Neutrophil (primary cell): ENCODE measurements around the gene LPAR4.
"Not testable (repeated sequence)": the region's sequence is repeated elsewhere in the genome, so short reads cannot be mapped to it uniquely, and the experiment has no call there.

Experiments
- H3K27ac ChIP-seq: fragments of 200-600 bp; sonication (generic); 2 replicates; pipeline ENCODE4 v1.5.1; 2016; ENCODE audit warnings: mild to moderate bottlenecking, moderate library complexity
- H3K27me3 ChIP-seq: fragments of 200-600 bp; sonication (generic); 2 replicates; pipeline ENCODE4 v1.6.0; 2016; ENCODE audit warnings: mild to moderate bottlenecking
- H3K36me3 ChIP-seq: fragments of 200-600 bp; sonication (generic); 2 replicates; pipeline ENCODE4 v1.5.1; 2017
- H3K4me1 ChIP-seq, 2 experiments: fragments of 200-600 bp in 1 of 2; sonication (generic) in 1 of 2; 1 replicate in 1 of 2; 2 replicates in 1 of 2; pipeline versions ENCODE4 v1.5.1 to v1.6.1; 2013 to 2016; ENCODE audit warnings: low read depth in 1 of 2, low read length in 1 of 2, mild to moderate bottlenecking in 1 of 2, moderate library complexity in 1 of 2; ENCODE audit not compliant: control insufficient read depth in 1 of 2, insufficient read depth in 1 of 2
- H3K4me3 ChIP-seq, 2 experiments: fragments of 200-600 bp in 1 of 2; sonication (generic) in 1 of 2; 1 replicate in 1 of 2; 2 replicates in 1 of 2; pipeline ENCODE4 v1.5.1; 2013 to 2016; ENCODE audit warnings: low read depth in 1 of 2, low read length in 1 of 2, mild to moderate bottlenecking in 1 of 2, moderate library complexity in 1 of 2
- H3K9me3 ChIP-seq: fragments of 200-600 bp; sonication (generic); 2 replicates; pipeline ENCODE4 v1.5.1; 2016
- TF ChIP-seq, protein P1 (sequence below): fragments of 200-600 bp; sonication (generic); IDR thresholded peaks from 2 replicates; pipeline ENCODE4 v1.5.1; 2016; ENCODE audit warnings: antibody characterized with exemption

Gene LPAR4

GRCh38 chrX:78800694-78801093 is 53.2 kb downstream of the LPAR4 start:
- Histone ChIP-seq H3K9me3 (no peaks in the 10 kb centered on the region), H3K4me3 (no peak overlapping the region), H3K4me1 (peaks cover 28 to 37% of the 10 kb centered on the region in 2 experiments), H3K27ac (no peak overlapping the region), H3K36me3 (no peaks in the 10 kb centered on the region), H3K27me3 (no peaks in the 10 kb centered on the region)
- TF ChIP-seq, protein P1, sequence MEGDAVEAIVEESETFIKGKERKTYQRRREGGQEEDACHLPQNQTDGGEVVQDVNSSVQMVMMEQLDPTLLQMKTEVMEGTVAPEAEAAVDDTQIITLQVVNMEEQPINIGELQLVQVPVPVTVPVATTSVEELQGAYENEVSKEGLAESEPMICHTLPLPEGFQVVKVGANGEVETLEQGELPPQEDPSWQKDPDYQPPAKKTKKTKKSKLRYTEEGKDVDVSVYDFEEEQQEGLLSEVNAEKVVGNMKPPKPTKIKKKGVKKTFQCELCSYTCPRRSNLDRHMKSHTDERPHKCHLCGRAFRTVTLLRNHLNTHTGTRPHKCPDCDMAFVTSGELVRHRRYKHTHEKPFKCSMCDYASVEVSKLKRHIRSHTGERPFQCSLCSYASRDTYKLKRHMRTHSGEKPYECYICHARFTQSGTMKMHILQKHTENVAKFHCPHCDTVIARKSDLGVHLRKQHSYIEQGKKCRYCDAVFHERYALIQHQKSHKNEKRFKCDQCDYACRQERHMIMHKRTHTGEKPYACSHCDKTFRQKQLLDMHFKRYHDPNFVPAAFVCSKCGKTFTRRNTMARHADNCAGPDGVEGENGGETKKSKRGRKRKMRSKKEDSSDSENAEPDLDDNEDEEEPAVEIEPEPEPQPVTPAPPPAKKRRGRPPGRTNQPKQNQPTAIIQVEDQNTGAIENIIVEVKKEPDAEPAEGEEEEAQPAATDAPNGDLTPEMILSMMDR, result no peak

DNA sequence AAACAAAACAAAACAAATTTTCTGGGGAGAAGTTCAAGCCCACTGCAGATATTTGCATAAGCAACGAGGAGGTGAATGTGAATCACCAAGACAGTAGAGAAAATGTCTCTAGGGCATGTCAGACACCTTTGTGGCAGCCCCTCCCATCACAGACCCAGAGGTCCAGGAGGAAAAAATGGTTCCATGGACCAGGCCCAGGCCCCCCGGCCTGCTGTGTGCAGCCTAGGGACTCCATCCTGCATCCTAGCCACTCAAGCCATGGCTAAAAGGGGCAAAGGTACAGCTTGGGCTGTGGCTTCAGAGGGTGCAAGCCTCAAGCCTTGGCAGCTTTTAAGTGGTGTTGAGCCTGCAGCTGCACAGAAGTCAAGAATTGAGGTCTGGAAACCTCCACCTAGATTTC is 54.0 kb downstream of the LPAR4 start:
- Histone ChIP-seq H3K4me3 (no peak overlapping the region), H3K9me3 (no peaks in the 10 kb centered on the region), H3K36me3 (no peaks in the 10 kb centered on the region), H3K27ac (no peak overlapping the region), H3K4me1 (peaks cover 23 to 32% of the 10 kb centered on the region in 2 experiments), H3K27me3 (no peaks in the 10 kb centered on the region)
- TF ChIP-seq, protein P1, result no peak

DNA sequence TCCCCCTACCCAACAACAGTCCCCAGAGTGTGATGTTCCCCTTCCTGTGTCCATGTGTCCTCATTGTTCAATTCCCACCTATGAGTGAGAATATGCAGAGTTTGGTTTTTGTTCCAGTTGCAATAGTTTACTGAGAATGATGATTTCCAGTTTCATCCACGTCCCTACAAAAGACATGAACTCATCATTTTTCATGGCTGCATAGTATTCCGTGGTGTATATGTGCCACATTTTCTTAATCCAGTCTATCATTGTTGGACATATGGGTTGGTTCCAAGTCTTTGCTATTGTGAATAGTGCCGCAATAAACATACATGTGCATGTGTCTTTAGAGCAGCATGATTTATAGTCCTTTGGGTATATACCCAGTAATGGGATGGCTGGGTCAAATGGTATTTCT is 55.0 kb downstream of the LPAR4 start:
- H3K4me3 ChIP-seq, H3K36me3 ChIP-seq, H3K27me3 ChIP-seq, H3K9me3 ChIP-seq, H3K27ac ChIP-seq: not testable (repeated sequence)
- H3K4me1 ChIP-seq, result peaks cover 13 to 22% of the 10 kb centered on the region in 2 experiments
